ENCODE measurements around the gene C17orf67. TPM values are rescaled to one million over a fixed set of nuclear protein-coding genes. Genes with fewer than 3 reads are reported as not detected.

Gene C17orf67
- total RNA-seq, 1 donor from 2014 or later, result 1.7 TPM

DNA sequence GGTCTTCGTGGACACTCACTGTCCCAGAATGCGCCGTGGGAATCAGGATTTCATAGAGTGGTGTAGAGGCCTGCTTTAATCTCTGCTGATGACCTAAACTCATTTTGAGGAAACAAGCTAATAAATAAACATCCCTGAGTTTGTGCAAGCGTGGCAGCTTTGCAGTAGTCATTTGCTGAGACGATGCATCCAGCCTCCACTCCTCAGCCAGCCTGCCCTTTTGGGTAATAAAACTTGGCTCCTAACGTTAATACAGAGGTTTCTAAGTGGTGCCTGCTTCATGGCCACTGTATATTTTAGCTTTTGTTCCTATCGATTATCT lies 1.5 kb upstream of the C17orf67 start:
- Mint-ChIP-seq H3K9me3 (ENCODE audit: unreplicated experiment) (no peaks in the 10 kb centered on the region), H3K27me3 (ENCODE audit: unreplicated experiment) (peaks cover 9% of the 10 kb centered on the region)
- DNase-seq (ENCODE audit: low spot score), result no peak

DNA sequence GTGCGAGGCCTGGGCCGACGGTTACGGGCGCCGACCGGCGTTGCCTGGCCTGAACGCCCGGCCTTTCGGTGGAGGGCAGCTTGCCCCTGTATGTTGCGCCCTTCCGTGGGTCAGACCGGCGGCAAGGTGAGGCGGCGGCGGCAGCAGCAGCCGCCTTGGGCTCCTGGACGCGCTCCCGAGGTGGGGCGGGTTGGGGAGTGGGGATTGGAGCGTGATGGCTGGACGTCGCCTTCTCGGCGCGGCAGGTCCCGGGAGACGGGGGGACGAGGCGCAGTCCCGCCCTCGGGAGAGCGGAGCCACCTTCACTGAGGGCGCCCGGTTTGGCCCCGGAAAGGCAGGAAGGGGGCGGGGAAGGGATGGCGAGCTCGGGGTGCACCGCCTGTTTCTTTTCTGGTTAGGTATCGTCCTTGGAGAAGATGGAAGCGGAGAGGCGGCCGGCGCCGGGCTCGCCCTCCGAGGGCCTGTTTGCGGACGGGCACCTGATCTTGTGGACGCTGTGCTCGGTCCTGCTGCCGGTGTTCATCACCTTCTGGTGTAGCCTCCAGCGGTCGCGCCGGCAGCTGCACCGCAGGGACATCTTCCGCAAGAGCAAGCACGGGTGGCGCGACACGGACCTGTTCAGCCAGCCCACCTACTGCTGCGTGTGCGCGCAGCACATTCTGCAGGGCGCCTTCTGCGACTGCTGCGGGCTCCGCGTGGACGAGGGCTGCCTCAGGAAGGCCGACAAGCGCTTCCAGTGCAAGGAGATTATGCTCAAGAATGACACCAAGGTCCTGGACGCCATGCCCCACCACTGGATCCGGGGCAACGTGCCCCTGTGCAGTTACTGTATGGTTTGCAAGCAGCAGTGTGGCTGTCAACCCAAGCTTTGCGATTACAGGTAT lies 902 bp upstream of the C17orf67 start:
- H3K4me1 Mint-ChIP-seq (ENCODE audit: unreplicated experiment), result peaks cover 12% of the 10 kb centered on the region
- TF ChIP-seq, protein P1, sequence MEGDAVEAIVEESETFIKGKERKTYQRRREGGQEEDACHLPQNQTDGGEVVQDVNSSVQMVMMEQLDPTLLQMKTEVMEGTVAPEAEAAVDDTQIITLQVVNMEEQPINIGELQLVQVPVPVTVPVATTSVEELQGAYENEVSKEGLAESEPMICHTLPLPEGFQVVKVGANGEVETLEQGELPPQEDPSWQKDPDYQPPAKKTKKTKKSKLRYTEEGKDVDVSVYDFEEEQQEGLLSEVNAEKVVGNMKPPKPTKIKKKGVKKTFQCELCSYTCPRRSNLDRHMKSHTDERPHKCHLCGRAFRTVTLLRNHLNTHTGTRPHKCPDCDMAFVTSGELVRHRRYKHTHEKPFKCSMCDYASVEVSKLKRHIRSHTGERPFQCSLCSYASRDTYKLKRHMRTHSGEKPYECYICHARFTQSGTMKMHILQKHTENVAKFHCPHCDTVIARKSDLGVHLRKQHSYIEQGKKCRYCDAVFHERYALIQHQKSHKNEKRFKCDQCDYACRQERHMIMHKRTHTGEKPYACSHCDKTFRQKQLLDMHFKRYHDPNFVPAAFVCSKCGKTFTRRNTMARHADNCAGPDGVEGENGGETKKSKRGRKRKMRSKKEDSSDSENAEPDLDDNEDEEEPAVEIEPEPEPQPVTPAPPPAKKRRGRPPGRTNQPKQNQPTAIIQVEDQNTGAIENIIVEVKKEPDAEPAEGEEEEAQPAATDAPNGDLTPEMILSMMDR (IDR thresholded peaks at IDR 0.05; ENCODE audit: unreplicated experiment), result no peak
- H3K9me3 Mint-ChIP-seq (ENCODE audit: unreplicated experiment), result no peaks in the 10 kb centered on the region
- DNase-seq (ENCODE audit: low spot score), result peak; percentile 39
- H3K27me3 Mint-ChIP-seq (ENCODE audit: unreplicated experiment), result peaks cover 8% of the 10 kb centered on the region
- H3K4me3 Mint-ChIP-seq (ENCODE audit: unreplicated experiment), result peak overlapping the region; percentile 87
- no peak overlapping the region for H3K27ac Mint-ChIP-seq (ENCODE audit: unreplicated experiment)
- H3K36me3 Mint-ChIP-seq (ENCODE audit: low read depth, unreplicated experiment), result no peaks in the 10 kb centered on the region

More for the DNA sequence above, 1.5 kb upstream of the C17orf67 start:
- peak overlapping the region; percentile 87 for H3K4me3 Mint-ChIP-seq (ENCODE audit: unreplicated experiment)
- H3K27ac Mint-ChIP-seq (ENCODE audit: unreplicated experiment), result no peak overlapping the region
- H3K4me1 Mint-ChIP-seq (ENCODE audit: unreplicated experiment), result peaks cover 12% of the 10 kb centered on the region
- no peaks in the 10 kb centered on the region for H3K36me3 Mint-ChIP-seq (ENCODE audit: low read depth, unreplicated experiment)
- TF ChIP-seq, protein P1 (IDR thresholded peaks at IDR 0.05; ENCODE audit: unreplicated experiment), result no peak

DNA sequence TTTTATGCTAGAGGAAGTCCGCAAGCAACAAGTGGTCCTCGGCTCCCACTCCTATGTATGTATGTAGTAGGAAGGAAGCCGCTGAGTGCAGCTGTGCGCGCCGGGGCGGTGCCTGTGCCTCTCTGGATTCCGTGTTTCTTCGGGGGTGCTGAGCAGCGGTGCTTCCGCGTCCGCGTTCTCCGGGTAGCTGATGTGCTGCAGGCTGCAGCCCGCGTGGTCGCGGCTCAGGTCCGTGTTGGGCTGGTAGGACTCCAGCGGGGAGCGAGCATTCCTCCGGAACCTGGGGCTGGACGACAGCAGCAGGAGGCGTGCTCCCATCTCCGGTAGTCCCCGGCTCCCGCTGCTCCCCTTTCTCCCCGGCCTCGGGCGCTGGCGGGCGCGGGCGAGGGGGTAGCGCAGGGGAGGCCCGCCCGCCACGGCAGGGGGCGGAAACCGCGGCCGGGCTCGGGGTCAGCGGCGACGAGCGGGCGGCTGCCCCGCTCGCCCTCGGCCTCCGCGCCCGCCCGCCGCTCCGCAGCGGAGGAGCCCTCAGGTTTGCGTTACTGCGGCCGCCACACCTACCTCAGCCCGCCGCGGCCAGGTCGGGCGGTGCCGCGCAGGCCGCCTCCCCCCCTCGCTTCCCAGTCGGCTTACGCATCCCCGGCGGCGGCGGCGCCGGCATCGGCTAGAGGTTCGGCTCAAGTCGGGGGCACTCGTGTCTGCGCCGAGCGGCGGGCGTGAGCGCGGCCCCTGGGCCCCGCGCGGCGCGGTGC lies 487 bp downstream of the C17orf67 start:
- TF ChIP-seq, protein P1 (IDR thresholded peaks at IDR 0.05; ENCODE audit: unreplicated experiment), result no peak
- peak overlapping the region; percentile 78 for H3K4me3 Mint-ChIP-seq (ENCODE audit: unreplicated experiment)
- H3K9me3 Mint-ChIP-seq (ENCODE audit: unreplicated experiment), result no peaks in the 10 kb centered on the region
- no peaks in the 10 kb centered on the region for H3K36me3 Mint-ChIP-seq (ENCODE audit: low read depth, unreplicated experiment)
- H3K27ac Mint-ChIP-seq (ENCODE audit: unreplicated experiment), result peak overlapping the region; percentile 22
- DNase-seq (ENCODE audit: low spot score), result peak; percentile 44
- peaks cover 12% of the 10 kb centered on the region for H3K4me1 Mint-ChIP-seq (ENCODE audit: unreplicated experiment)
- H3K27me3 Mint-ChIP-seq (ENCODE audit: unreplicated experiment), result peaks cover 8% of the 10 kb centered on the region

DNA sequence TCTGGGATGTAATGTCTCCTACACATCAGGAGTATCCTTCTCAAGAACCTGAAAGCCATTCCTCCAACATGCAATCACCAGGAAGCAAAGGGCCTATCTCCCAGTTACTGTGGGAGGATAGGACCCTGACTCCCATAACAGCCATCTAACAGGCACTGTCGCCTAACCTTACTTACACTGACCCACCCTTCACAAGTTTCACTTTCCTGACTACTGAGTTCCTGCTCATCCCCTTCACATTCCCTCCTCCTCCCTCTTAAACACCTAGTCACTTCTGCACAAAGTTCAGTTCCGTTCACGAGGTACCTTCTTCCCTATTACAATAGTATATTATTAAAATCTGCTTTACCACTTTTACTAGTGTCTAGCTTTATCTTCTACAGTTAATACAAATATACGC lies 1.3 kb downstream of the C17orf67 start:
- peak overlapping the region; percentile 47 for H3K4me3 Mint-ChIP-seq (ENCODE audit: unreplicated experiment)
- no peaks in the 10 kb centered on the region for H3K9me3 Mint-ChIP-seq (ENCODE audit: unreplicated experiment)
- TF ChIP-seq, protein P1 (IDR thresholded peaks at IDR 0.05; ENCODE audit: unreplicated experiment), result no peak
- no peak overlapping the region for H3K27ac Mint-ChIP-seq (ENCODE audit: unreplicated experiment)
- no peaks in the 10 kb centered on the region for H3K36me3 Mint-ChIP-seq (ENCODE audit: low read depth, unreplicated experiment)
- H3K4me1 Mint-ChIP-seq (ENCODE audit: unreplicated experiment), result peaks cover 12% of the 10 kb centered on the region
- DNase-seq (ENCODE audit: low spot score), result no peak
- peaks cover 8% of the 10 kb centered on the region for H3K27me3 Mint-ChIP-seq (ENCODE audit: unreplicated experiment)

Measured in endothelial cell (in vitro differentiated cells).